ENCODE measurements around the gene MRPL46. TPM values are rescaled to one million over a fixed set of nuclear protein-coding genes. Genes with fewer than 3 reads are reported as not detected.
A peak's percentile ranks its signal among the peaks of the same experiment; 100 is the strongest.

MRPL46 gene
- total RNA-seq = 17.4 TPM

- peak in 1 of 2 donors; percentile 90 for DNase-seq (ENCODE audit: extremely low spot score in 2 of 2)
- H3K36me3 ChIP-seq = peaks cover 0 to 26% of the 10 kb centered on the region in 2 donors
- peak within 1 kb of the TSS; percentile 67 to 74 for H3K4me3 ChIP-seq
- intact Hi-C loops (cut with DNase I) = no loop called here
- peak within 1 kb of the TSS; percentile 87 for H3K27ac ChIP-seq
- no peak for TF ChIP-seq CTCF (IDR thresholded peaks at IDR 0.05)
- TF ChIP-seq POLR2AphosphoS5 (IDR thresholded peaks at IDR 0.05; ENCODE audit: insufficient read depth in 1 of 2, low read depth in 1 of 2) = peak; percentile 83 to 98
- no peaks in the 10 kb centered on the region for H3K27me3 ChIP-seq
- H3K9me3 ChIP-seq = no peaks in the 10 kb centered on the region
- peaks cover 25% of the 10 kb centered on the region for H3K4me1 ChIP-seq
Measured at GRCh38 chr15:88467073-88467934, at the start of gene MRPL46, which contains the start of gene MRPS11. Gene MRPL46 (minus strand): TSS chr15:88467388. CDS start chr15:88467377, 11 bp downstream. Gene MRPS11 (plus strand): TSS chr15:88467708. CDS start chr15:88467718, 10 bp downstream.

- no peaks in the 10 kb centered on the region for H3K27me3 ChIP-seq
- TF ChIP-seq CTCF (IDR thresholded peaks at IDR 0.05) (no peak), POLR2AphosphoS5 (IDR thresholded peaks at IDR 0.05; ENCODE audit: insufficient read depth in 1 of 2, low read depth in 1 of 2) (no peak)
- peaks cover 0 to 28% of the 10 kb centered on the region in 2 donors for H3K36me3 ChIP-seq
Measured at GRCh38 chr15:88513195-88513594, 46.0 kb upstream of the MRPL46 start.

GRCh38 chr15:88512601-88513000 is 45.4 kb upstream of the MRPL46 start:
- H3K27me3 ChIP-seq = no peaks in the 10 kb centered on the region
- H3K36me3 ChIP-seq = peaks cover 0 to 28% of the 10 kb centered on the region in 2 donors
- no peak overlapping the region for H3K27ac ChIP-seq
- H3K4me1 ChIP-seq = no peaks in the 10 kb centered on the region
- intact Hi-C loops (cut with DNase I) = no loop called here
- no peak for DNase-seq (ENCODE audit: extremely low spot score in 2 of 2)
- H3K4me3 ChIP-seq = no peak overlapping the region
- TF ChIP-seq CTCF (IDR thresholded peaks at IDR 0.05) = no peak
- no peak for TF ChIP-seq POLR2A (IDR thresholded peaks at IDR 0.05)
- TF ChIP-seq POLR2AphosphoS5 (IDR thresholded peaks at IDR 0.05; ENCODE audit: insufficient read depth in 1 of 2, low read depth in 1 of 2) = no peak
- H3K9me3 ChIP-seq = no peaks in the 10 kb centered on the region

More at GRCh38 chr15:88513195-88513594, 46.0 kb upstream of the MRPL46 start:
- intact Hi-C loops (cut with DNase I) = no loop called here
- H3K9me3 ChIP-seq = no peaks in the 10 kb centered on the region
- DNase-seq (ENCODE audit: extremely low spot score in 2 of 2) = no peak
- no peak overlapping the region for H3K4me3 ChIP-seq
- no peaks in the 10 kb centered on the region for H3K4me1 ChIP-seq
- no peak overlapping the region for H3K27ac ChIP-seq

GRCh38 chr15:88512078-88512477 is 44.9 kb upstream of the MRPL46 start:
- no peak for TF ChIP-seq CTCF (IDR thresholded peaks at IDR 0.05)
- TF ChIP-seq POLR2A (IDR thresholded peaks at IDR 0.05) = no peak
- no peak for TF ChIP-seq POLR2AphosphoS5 (IDR thresholded peaks at IDR 0.05; ENCODE audit: insufficient read depth in 1 of 2, low read depth in 1 of 2)
- Histone ChIP-seq H3K4me1 (no peaks in the 10 kb centered on the region), H3K27me3 (no peaks in the 10 kb centered on the region), H3K4me3 (no peak overlapping the region), H3K9me3 (no peaks in the 10 kb centered on the region), H3K36me3 (peaks cover 0 to 28% of the 10 kb centered on the region in 2 donors), H3K27ac (no peak overlapping the region)
- DNase-seq (ENCODE audit: extremely low spot score in 2 of 2) = no peak
- intact Hi-C loops (cut with DNase I) = no loop called here

- intact Hi-C loops (cut with DNase I) = no loop called here
- Histone ChIP-seq H3K9me3 (no peaks in the 10 kb centered on the region), H3K4me1 (no peaks in the 10 kb centered on the region), H3K27ac (no peak overlapping the region), H3K27me3 (no peaks in the 10 kb centered on the region), H3K36me3 (peaks cover 0 to 28% of the 10 kb centered on the region in 2 donors), H3K4me3 (no peak overlapping the region)
- no peak for DNase-seq (ENCODE audit: extremely low spot score in 2 of 2)
- TF ChIP-seq CTCF (IDR thresholded peaks at IDR 0.05) (no peak), POLR2A (IDR thresholded peaks at IDR 0.05) (no peak), POLR2AphosphoS5 (IDR thresholded peaks at IDR 0.05; ENCODE audit: insufficient read depth in 1 of 2, low read depth in 1 of 2) (no peak)
Measured at GRCh38 chr15:88511161-88511560, 44.0 kb upstream of the MRPL46 start.
